GM19438 (cell line): ENCODE results near the gene AGAP9.
"Not testable (repeated sequence)": the region's sequence is repeated elsewhere in the genome, so short reads cannot be mapped to it uniquely, and the experiment has no call there.

Experiments
- ATAC-seq: cut with Tn5 transposase; IDR thresholded peaks from one replicate; pipeline ENCODE4 v1.9.1; 2021; ENCODE audit warnings: low read depth; ENCODE audit not compliant: unreplicated experiment

AGAP9 gene

GRCh38 chr10:47489630-47490029 lies 33.8 kb downstream of the AGAP9 start:
- ATAC-seq = not testable (repeated sequence)

- not testable (repeated sequence) for ATAC-seq
These were observed 37.5 kb downstream of the AGAP9 start for GRCh38 chr10:47485943-47486342.

GRCh38 chr10:47484786-47485185 lies 38.7 kb downstream of the AGAP9 start:
- ATAC-seq = not testable (repeated sequence)

GRCh38 chr10:47483923-47484322 lies 39.5 kb downstream of the AGAP9 start, which contains the start of gene ANXA8:
TSS of gene ANXA8 (minus strand) at chr10:47484115. CDS start at chr10:47483933, 182 bp downstream.
- ATAC-seq = not testable (repeated sequence)

- not testable (repeated sequence) for ATAC-seq
These were observed 41.1 kb downstream of the AGAP9 start for GRCh38 chr10:47482367-47482766.

- ATAC-seq = not testable (repeated sequence)
These were observed 41.7 kb downstream of the AGAP9 start for GRCh38 chr10:47481768-47482181.

GRCh38 chr10:47481182-47481766 lies 42.2 kb downstream of the AGAP9 start:
- ATAC-seq = not testable (repeated sequence)

GRCh38 chr10:47480133-47480532 lies 43.3 kb downstream of the AGAP9 start:
- not testable (repeated sequence) for ATAC-seq

- ATAC-seq = not testable (repeated sequence)
These were observed 45.3 kb downstream of the AGAP9 start for GRCh38 chr10:47478114-47478513.

- not testable (repeated sequence) for ATAC-seq
These were observed 46.4 kb downstream of the AGAP9 start for GRCh38 chr10:47477078-47477477.

GRCh38 chr10:47475101-47475500 lies 48.3 kb downstream of the AGAP9 start:
- ATAC-seq = not testable (repeated sequence)

- not testable (repeated sequence) for ATAC-seq
These were observed 49.9 kb downstream of the AGAP9 start for GRCh38 chr10:47473516-47473915.

- ATAC-seq = not testable (repeated sequence)
These were observed 50.8 kb downstream of the AGAP9 start for GRCh38 chr10:47472647-47473046.

GRCh38 chr10:47472072-47472471 lies 51.4 kb downstream of the AGAP9 start:
- ATAC-seq = not testable (repeated sequence)

- ATAC-seq = not testable (repeated sequence)
These were observed 54.5 kb downstream of the AGAP9 start for GRCh38 chr10:47468731-47469528.

- not testable (repeated sequence) for ATAC-seq
These were observed 55.5 kb downstream of the AGAP9 start for GRCh38 chr10:47467957-47468356.

- ATAC-seq = not testable (repeated sequence)
These were observed 56.0 kb downstream of the AGAP9 start for GRCh38 chr10:47467458-47467857.

GRCh38 chr10:47465216-47465917 lies 58.1 kb downstream of the AGAP9 start:
- not testable (repeated sequence) for ATAC-seq

- not testable (repeated sequence) for ATAC-seq
These were observed 60.7 kb downstream of the AGAP9 start for GRCh38 chr10:47462577-47463358.

- ATAC-seq = not testable (repeated sequence)
These were observed 62.2 kb downstream of the AGAP9 start for GRCh38 chr10:47461261-47461687.
